IMR-90 (cell line): Measurements from ENCODE around the gene SMARCD1. TPM values are rescaled to one million over a fixed set of nuclear protein-coding genes. Genes with fewer than 3 reads are reported as not detected.

Source experiments
- ATAC-seq: fragments of 200-7000 bp; cut with Tn5 transposase; 2 replicates; pipeline ENCODE4 v1.9.1; 2020; ENCODE audit warnings: low read depth, mild to moderate bottlenecking, moderate library complexity
- BruUV-seq: library from RNA; stranded (reverse); fragments of 400-500 nt; replicated peaks from 2 replicates; lab custom pipeline; 2021; lab: Mats Ljungman, UMichigan
- CTCF ChIA-PET: fragments of 300-600 bp; formaldehyde crosslinking; extraction: SDS; loops from one replicate; lab custom pipeline; 2021; ENCODE audit warnings: antibody characterized with exemption; lab: Yijun Ruan, JAX
- POLR2A ChIA-PET: fragments of 300-600 bp; sonication (Branson Sonifier 250); formaldehyde crosslinking; loops from one replicate; lab custom pipeline; 2022; ENCODE audit warnings: antibody characterized with exemption; ENCODE audit not compliant: unreplicated experiment; lab: Charles Lee
- DNase-seq: peaks from one replicate; pipeline ENCODE4 v3.0.0; 2013
- H2AFZ ChIP-seq: replicated peaks from 2 replicates; pipeline ENCODE3; 2013; ENCODE audit warnings: low read length, mild to moderate bottlenecking; ENCODE audit not compliant: poor library complexity
- H2AK5ac ChIP-seq: 2 replicates; pipeline ENCODE4 v1.6.1; 2013; ENCODE audit warnings: low read depth, low read length, inconsistent platforms
- H2AK9ac ChIP-seq: replicated peaks from 2 replicates; pipeline ENCODE3; 2013; ENCODE audit warnings: mild to moderate bottlenecking, low read depth, low read length, moderate library complexity; ENCODE audit not compliant: poor library complexity
- H2BK120ac ChIP-seq: 2 replicates; pipeline ENCODE4 v1.6.1; 2013; ENCODE audit warnings: low read depth, low read length, inconsistent platforms
- H2BK15ac ChIP-seq: 3 replicates; pipeline ENCODE4 v1.6.1; 2013; ENCODE audit warnings: low read depth, low read length, inconsistent platforms
- H2BK20ac ChIP-seq: 2 replicates; pipeline ENCODE4 v1.6.1; 2013; ENCODE audit warnings: low read depth, mild to moderate bottlenecking, inconsistent platforms, low read length, moderate library complexity
- H2BK5ac ChIP-seq: 2 replicates; pipeline ENCODE4 v1.6.1; 2013; ENCODE audit warnings: mild to moderate bottlenecking, low read depth, low read length, inconsistent platforms; ENCODE audit not compliant: poor library complexity, severe bottlenecking
- H3K14ac ChIP-seq: replicated peaks from 2 replicates; pipeline ENCODE4 v1.6.1; 2013; ENCODE audit warnings: low read depth, low read length, inconsistent platforms
- H3K18ac ChIP-seq: 2 replicates; pipeline ENCODE4 v1.6.1; 2013; ENCODE audit warnings: low read depth, low read length, control low read depth
- H3K23ac ChIP-seq: 2 replicates; pipeline ENCODE4 v1.6.1; 2013; ENCODE audit warnings: low read depth, low read length, inconsistent platforms
- H3K27ac ChIP-seq: 2 replicates; pipeline ENCODE4 v1.5.1; 2013; ENCODE audit warnings: mild to moderate bottlenecking, control low read depth, low read length; ENCODE audit not compliant: insufficient read depth
- H3K27me3 ChIP-seq: 2 replicates; pipeline ENCODE4 v1.6.1; 2013; ENCODE audit warnings: low read length; ENCODE audit not compliant: control insufficient read depth, insufficient read depth
- H3K36me3 ChIP-seq: 2 replicates; pipeline ENCODE4 v1.6.1; 2013; ENCODE audit warnings: low read length, mixed read lengths; ENCODE audit not compliant: control insufficient read depth, insufficient read depth
- H3K4ac ChIP-seq: 2 replicates; pipeline ENCODE4 v1.6.1; 2013; ENCODE audit warnings: low read depth, low read length, inconsistent platforms
- H3K4me1 ChIP-seq: 2 replicates; pipeline ENCODE4 v1.6.1; 2013; ENCODE audit warnings: low read length, mixed read lengths; ENCODE audit not compliant: control insufficient read depth, insufficient read depth
- H3K4me2 ChIP-seq: 2 replicates; pipeline ENCODE4 v1.6.1; 2013; ENCODE audit warnings: low read depth, mild to moderate bottlenecking, control low read depth, low read length, moderate library complexity
- H3K4me3 ChIP-seq: 2 replicates; pipeline ENCODE4 v1.5.1; 2013; ENCODE audit warnings: low read depth, mild to moderate bottlenecking, control low read depth, low read length, moderate library complexity; ENCODE audit not compliant: insufficient read depth
- H3K56ac ChIP-seq: 2 replicates; pipeline ENCODE4 v1.6.1; 2013; ENCODE audit warnings: low read length, inconsistent platforms; ENCODE audit not compliant: insufficient read depth; ENCODE audit errors: extremely low read depth
- H3K79me1 ChIP-seq, 2 experiments: 2 replicates each; pipeline ENCODE4 v1.6.1; 2013; ENCODE audit warnings: low read length in 2 of 2, inconsistent platforms in 1 of 2, low read depth in 1 of 2
- H3K9ac ChIP-seq: 2 replicates; pipeline ENCODE4 v1.6.1; 2013; ENCODE audit warnings: low read depth, low read length, control low read depth
- H3K9me1 ChIP-seq: 2 replicates; pipeline ENCODE4 v1.6.1; 2013; ENCODE audit warnings: low read length, inconsistent platforms; ENCODE audit not compliant: insufficient read depth
- H3K9me3 ChIP-seq: 2 replicates; pipeline ENCODE4 v1.6.1; 2013; ENCODE audit warnings: low read length; ENCODE audit not compliant: control insufficient read depth, insufficient read depth
- H4K20me1 ChIP-seq: 2 replicates; pipeline ENCODE4 v1.6.1; 2013; ENCODE audit warnings: low read length, inconsistent platforms; ENCODE audit not compliant: insufficient read depth
- H4K5ac ChIP-seq: 2 replicates; pipeline ENCODE4 v1.6.1; 2013; ENCODE audit warnings: mild to moderate bottlenecking, low read depth, low read length, control low read depth
- H4K8ac ChIP-seq, 2 experiments: 2 replicates each; pipeline ENCODE4 v1.6.1; 2013; ENCODE audit warnings: low read depth in 2 of 2, low read length in 2 of 2, control low read depth in 1 of 2, inconsistent platforms in 1 of 2
- H4K91ac ChIP-seq: 2 replicates; pipeline ENCODE4 v1.6.1; 2013; ENCODE audit warnings: low read depth, low read length, inconsistent platforms; ENCODE audit not compliant: insufficient read depth
- BHLHE40 ChIP-seq: fragments of 150-350 bp; IDR thresholded peaks from 2 replicates; pipeline ENCODE4 v1.6.1; 2016; ENCODE audit warnings: mild to moderate bottlenecking, low read depth, low read length
- CEBPB ChIP-seq: IDR thresholded peaks from 2 replicates; pipeline ENCODE4 v1.6.1; 2012; ENCODE audit warnings: low read depth, low read length, improper control_type of control experiment
- CHD1 ChIP-seq: IDR thresholded peaks from 2 replicates; pipeline ENCODE4 v1.6.1; 2012; ENCODE audit warnings: low read depth, low read length, improper control_type of control experiment
- MAFK ChIP-seq: IDR thresholded peaks from 2 replicates; pipeline ENCODE4 v1.6.1; 2012; ENCODE audit warnings: low read depth, low read length, improper control_type of control experiment
- RAD21 ChIP-seq: IDR thresholded peaks from 2 replicates; pipeline ENCODE4 v1.6.1; 2012; ENCODE audit warnings: low read length, improper control_type of control experiment
- SMC3 ChIP-seq: fragments of 150-350 bp; IDR thresholded peaks from 2 replicates; pipeline ENCODE4 v1.6.1; 2016; ENCODE audit warnings: low read depth, mild to moderate bottlenecking, antibody characterized with exemption, low read length, moderate library complexity
- WGBS, 2 experiments: methylation state at CpG; one replicate each; pipeline versions ENCODE4 v1.1.5 to v1.1.7; 2013; ENCODE audit warnings: missing lambda C conversion rate in 2 of 2; ENCODE audit not compliant: insufficient read length in 1 of 2; ENCODE audit errors: extremely low coverage in 2 of 2; 5-methylcytosine and 5-hydroxymethylcytosine counted together
- dilution Hi-C: fragments of 300-500 bp; cut with HindIII; formaldehyde crosslinking; loops from one replicate; pipeline ENCODE4 v1.14.3; 2018; ENCODE audit warnings: low sequenced_read_pairs; ENCODE audit not compliant: unreplicated experiment
- in situ Hi-C: fragments of 300-500 bp; cut with MboI; formaldehyde crosslinking; loops from 3 replicates; pipeline ENCODE4 v1.14.3; 2019; ENCODE audit warnings: low sequenced_read_pairs, inconsistent platforms, mixed read lengths
- intact Hi-C: fragments of 100-400 bp; cut with micrococcal nuclease; formaldehyde crosslinking; loops from 2 replicates; pipeline ENCODE4 v1.10.0; 2022
- polyA plus RNA-seq, 3 experiments: library from polyadenylated mRNA; depleted of rRNA; stranded (reverse); fragments of >200 nt; gene quantifications; 2 replicates each; pipeline ENCODE4 v1.2.3, GENCODE V29; 2012; ENCODE audit warnings: low replicate concordance in 1 of 3
- total RNA-seq: library from RNA; depleted of rRNA; stranded (reverse); fragments of >200 nt; gene quantifications from 2 replicates; pipeline ENCODE4 v1.2.3, GENCODE V29; 2012
- TF ChIP-seq, protein P1 (sequence below): fragments of 150-350 bp; IDR thresholded peaks from 2 replicates; pipeline ENCODE4 v1.6.1; 2016; ENCODE audit warnings: low read depth, mild to moderate bottlenecking, low read length, moderate library complexity, borderline replicate concordance

SMARCD1 gene
- total and polyA plus RNA-seq, 2 of the 4 experiments (the other 2 are of a cell fraction), result 28.1 to 47.9 TPM

DNA sequence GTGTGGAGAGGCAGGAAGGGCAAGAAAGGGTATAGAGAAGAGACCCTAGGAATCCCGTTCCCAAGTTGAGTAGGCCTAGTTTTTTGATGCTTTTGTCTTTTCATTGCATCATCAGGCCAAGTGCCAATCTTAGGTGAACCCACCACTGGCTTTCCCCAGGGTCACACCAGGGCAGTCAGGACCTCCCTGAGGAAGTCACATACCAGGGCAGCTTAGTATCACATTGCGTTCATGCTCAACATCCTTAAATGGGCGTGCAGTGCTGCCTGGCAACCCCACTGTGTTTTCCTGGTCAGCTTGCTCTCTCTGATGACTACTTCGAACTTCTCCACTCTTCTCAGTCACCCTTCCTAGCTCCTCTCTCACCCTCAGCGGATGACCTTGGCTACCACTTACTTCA, 18.7 kb upstream of the SMARCD1 start (continued):
- peak; percentile 93 for TF ChIP-seq CEBPB

DNA sequence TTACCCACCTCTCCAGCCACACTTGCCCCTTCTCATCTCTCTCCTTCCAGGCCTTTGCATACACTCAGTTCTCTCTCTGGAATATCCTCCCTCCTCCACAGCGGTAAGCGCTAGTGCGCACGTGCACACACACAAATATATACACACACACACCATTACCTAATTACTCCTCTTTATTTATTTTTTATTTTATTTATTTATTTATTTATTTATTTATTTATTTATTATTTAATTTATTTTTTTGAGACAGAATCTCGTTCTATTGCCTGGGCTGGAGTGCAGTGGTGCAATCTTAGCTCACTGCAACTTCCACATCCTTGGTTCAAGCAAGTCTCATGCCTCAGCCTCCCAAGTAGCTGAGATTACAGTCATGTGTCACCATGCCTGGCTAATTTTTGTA, 16.1 kb upstream of the SMARCD1 start:
- POLR2A ChIA-PET, result no interaction called here
- Histone ChIP-seq H3K18ac (no peak overlapping the region), H3K36me3 (no peaks in the 10 kb centered on the region), H3K9me3 (no peaks in the 10 kb centered on the region), H3K9me1 (0 out of 2 replicates have a peak, but pooled peaks cover 7% of the 10 kb centered on the region), H3K4ac (no peak overlapping the region), H4K8ac (no peak overlapping the region), H3K4me3 (no peak overlapping the region), H2BK5ac (no peak overlapping the region), H3K4me2 (no peak overlapping the region), H3K4me1 (peaks cover 8% of the 10 kb centered on the region), H2AK5ac (no peak overlapping the region; the same call in 1 of the 2 replicates), H2AFZ (no peak overlapping the region), H3K27me3 (no peaks in the 10 kb centered on the region), H2AK9ac (no peak overlapping the region), H2BK120ac (no peak overlapping the region), H2BK20ac (no peak overlapping the region), H3K79me1 (no peaks in the 10 kb centered on the region), H4K5ac (no peak overlapping the region), H2BK15ac (no peak overlapping the region), H3K14ac (no peak overlapping the region), H4K20me1 (no peaks in the 10 kb centered on the region; the same call in 1 of the 2 replicates), H3K27ac (no peak overlapping the region), H3K9ac (no peak overlapping the region), H4K91ac (no peak overlapping the region), H3K56ac (no peak overlapping the region), H3K23ac (no peak overlapping the region)
- dilution Hi-C loops, result no loop called here
- no TSS peak for BruUV-seq
- TF ChIP-seq CHD1 (no peak), RAD21 (no peak), MAFK (no peak), SMC3 (no peak), BHLHE40 (no peak)
- TF ChIP-seq, protein P1, sequence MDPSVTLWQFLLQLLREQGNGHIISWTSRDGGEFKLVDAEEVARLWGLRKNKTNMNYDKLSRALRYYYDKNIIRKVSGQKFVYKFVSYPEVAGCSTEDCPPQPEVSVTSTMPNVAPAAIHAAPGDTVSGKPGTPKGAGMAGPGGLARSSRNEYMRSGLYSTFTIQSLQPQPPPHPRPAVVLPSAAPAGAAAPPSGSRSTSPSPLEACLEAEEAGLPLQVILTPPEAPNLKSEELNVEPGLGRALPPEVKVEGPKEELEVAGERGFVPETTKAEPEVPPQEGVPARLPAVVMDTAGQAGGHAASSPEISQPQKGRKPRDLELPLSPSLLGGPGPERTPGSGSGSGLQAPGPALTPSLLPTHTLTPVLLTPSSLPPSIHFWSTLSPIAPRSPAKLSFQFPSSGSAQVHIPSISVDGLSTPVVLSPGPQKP, result no peak
- WGBS, 2 experiments, result 100% methylated on average over 1 of the region's 5 CpGs; no CpG with 5 or more reads in 1 of the 2 experiments
- DNase-seq (no peak), ATAC-seq (no peak)
- CTCF ChIA-PET, result no interaction called here
- in situ Hi-C loops, result loop anchor here (5.0 kb wide), 1 partner anchor 292 kb away; no protein-coding TSS in a partner anchor
- intact Hi-C loops, result no loop called here
